NCI-H345 (cell line): ENCODE measurements around the gene ERC1.
"Not testable (repeated sequence)": the region's sequence is repeated elsewhere in the genome, so short reads cannot be mapped to it uniquely, and the experiment has no call there.

ENCODE experiments used
- DNase-seq: peaks from one replicate; lab custom pipeline; 2025; lab: John Stamatoyannopoulos, UW

Gene ERC1

GRCh38 chr12:1122786-1123185 lies 131.8 kb downstream of the ERC1 start:
- no peak for DNase-seq

GRCh38 chr12:1126091-1126490 lies 135.1 kb downstream of the ERC1 start:
- DNase-seq = no peak

- no peak for DNase-seq
Measured at GRCh38 chr12:1127021-1127420, 136.0 kb downstream of the ERC1 start.

- DNase-seq = no peak
Measured at GRCh38 chr12:1130164-1130563, 139.1 kb downstream of the ERC1 start.

- DNase-seq = no peak
Measured at GRCh38 chr12:1130571-1130970, 139.5 kb downstream of the ERC1 start.

GRCh38 chr12:1131811-1132224 lies 140.8 kb downstream of the ERC1 start:
- no peak for DNase-seq

GRCh38 chr12:1132311-1132710 lies 141.3 kb downstream of the ERC1 start:
- DNase-seq = no peak

- no peak for DNase-seq
Measured at GRCh38 chr12:1138691-1139090, 147.7 kb downstream of the ERC1 start.

- not testable (repeated sequence) for DNase-seq
Measured at GRCh38 chr12:1146758-1147157, 155.7 kb downstream of the ERC1 start.

- no peak for DNase-seq
Measured at GRCh38 chr12:1147821-1148220, 156.8 kb downstream of the ERC1 start.

GRCh38 chr12:1157046-1157445 lies 166.0 kb downstream of the ERC1 start:
- DNase-seq = no peak

- no peak for DNase-seq
Measured at GRCh38 chr12:1161197-1161596, 170.2 kb downstream of the ERC1 start.

- DNase-seq = peak; percentile 21
Measured at GRCh38 chr12:1162081-1162760, 171.2 kb downstream of the ERC1 start.

GRCh38 chr12:1167784-1168183 lies 176.8 kb downstream of the ERC1 start:
- DNase-seq = no peak

- DNase-seq = no peak
Measured at GRCh38 chr12:1170411-1170810, 179.4 kb downstream of the ERC1 start.

- peak; percentile 76 for DNase-seq
Measured at GRCh38 chr12:1171657-1172408, 180.8 kb downstream of the ERC1 start.

GRCh38 chr12:1173781-1174617 lies 183.0 kb downstream of the ERC1 start:
- DNase-seq = peak; percentile 71

- peak; percentile 15 for DNase-seq
Measured at GRCh38 chr12:1174659-1175058, 183.6 kb downstream of the ERC1 start.

- DNase-seq = no peak
Measured at GRCh38 chr12:1176191-1176590, 185.2 kb downstream of the ERC1 start.

GRCh38 chr12:1179128-1179527 lies 188.1 kb downstream of the ERC1 start:
- DNase-seq = no peak

- no peak for DNase-seq
Measured at GRCh38 chr12:1182069-1182468, 191.0 kb downstream of the ERC1 start.

GRCh38 chr12:1184402-1184801 lies 193.4 kb downstream of the ERC1 start:
- no peak for DNase-seq
